OCI-LY3 (cell line): Measurements from ENCODE around the gene TBX4.

Source experiments
- EZH2phosphoT487 ChIP-seq: fragments of 200-600 bp; shearing (Covaris generic); IDR thresholded peaks from 2 replicates; pipeline ENCODE4 v1.6.1; 2018; ENCODE audit warnings: antibody characterized with exemption, mixed run types, low read depth
- TF ChIP-seq, protein P1 (sequence below): fragments of 200-600, 300-600 bp; sonication (generic); IDR thresholded peaks from 2 replicates; pipeline ENCODE4 v1.5.1; 2014; ENCODE audit warnings: antibody characterized with exemption, low read length, low read depth

DNA sequence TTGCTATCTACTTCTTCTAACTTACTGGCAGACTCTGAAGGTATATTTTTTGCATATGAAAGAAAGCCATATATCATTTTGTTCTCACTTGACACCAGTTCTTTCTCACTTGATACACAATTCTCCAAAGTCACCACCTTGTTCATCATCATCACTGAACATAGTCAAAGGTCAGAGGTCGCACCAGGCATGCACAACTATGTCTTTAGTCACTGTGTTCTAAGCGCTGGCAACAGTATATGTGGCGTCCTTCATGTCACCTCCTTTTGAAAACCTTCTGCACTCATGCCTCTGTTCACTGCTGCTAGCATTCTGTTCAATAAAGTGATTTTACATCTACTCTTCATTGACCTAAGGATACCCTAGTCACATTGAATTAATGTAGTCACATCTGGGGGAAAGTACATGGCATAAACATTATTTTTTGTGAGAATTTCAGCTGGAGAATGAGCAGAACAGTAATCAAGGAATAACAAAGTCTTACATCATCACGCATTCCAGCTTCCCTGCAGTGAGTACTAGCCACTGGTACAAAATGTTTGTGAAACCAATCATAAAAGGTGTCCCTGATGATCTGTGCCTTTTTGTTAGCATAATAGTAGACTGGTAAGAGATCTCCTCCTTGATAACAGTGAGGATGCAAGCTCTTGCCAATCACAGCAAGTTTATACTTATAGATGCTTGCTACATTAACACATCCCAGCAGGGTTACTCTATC, 20.5 kb upstream of the TBX4 start:
- no peak for TF ChIP-seq EZH2phosphoT487
- TF ChIP-seq, protein P1, sequence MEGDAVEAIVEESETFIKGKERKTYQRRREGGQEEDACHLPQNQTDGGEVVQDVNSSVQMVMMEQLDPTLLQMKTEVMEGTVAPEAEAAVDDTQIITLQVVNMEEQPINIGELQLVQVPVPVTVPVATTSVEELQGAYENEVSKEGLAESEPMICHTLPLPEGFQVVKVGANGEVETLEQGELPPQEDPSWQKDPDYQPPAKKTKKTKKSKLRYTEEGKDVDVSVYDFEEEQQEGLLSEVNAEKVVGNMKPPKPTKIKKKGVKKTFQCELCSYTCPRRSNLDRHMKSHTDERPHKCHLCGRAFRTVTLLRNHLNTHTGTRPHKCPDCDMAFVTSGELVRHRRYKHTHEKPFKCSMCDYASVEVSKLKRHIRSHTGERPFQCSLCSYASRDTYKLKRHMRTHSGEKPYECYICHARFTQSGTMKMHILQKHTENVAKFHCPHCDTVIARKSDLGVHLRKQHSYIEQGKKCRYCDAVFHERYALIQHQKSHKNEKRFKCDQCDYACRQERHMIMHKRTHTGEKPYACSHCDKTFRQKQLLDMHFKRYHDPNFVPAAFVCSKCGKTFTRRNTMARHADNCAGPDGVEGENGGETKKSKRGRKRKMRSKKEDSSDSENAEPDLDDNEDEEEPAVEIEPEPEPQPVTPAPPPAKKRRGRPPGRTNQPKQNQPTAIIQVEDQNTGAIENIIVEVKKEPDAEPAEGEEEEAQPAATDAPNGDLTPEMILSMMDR, result no peak
